Measurements from ENCODE around the gene NPW. TPM values are rescaled to one million over a fixed set of nuclear protein-coding genes. Genes with fewer than 3 reads are reported as not detected.

The NPW gene
- total and polyA plus RNA-seq, 9 of the 15 experiments (the other 6 are each of a cell fraction or from before 2014, with no cell fraction given), result 0.14 to 4.0 (median 2.6) TPM; not detected in 4

DNA sequence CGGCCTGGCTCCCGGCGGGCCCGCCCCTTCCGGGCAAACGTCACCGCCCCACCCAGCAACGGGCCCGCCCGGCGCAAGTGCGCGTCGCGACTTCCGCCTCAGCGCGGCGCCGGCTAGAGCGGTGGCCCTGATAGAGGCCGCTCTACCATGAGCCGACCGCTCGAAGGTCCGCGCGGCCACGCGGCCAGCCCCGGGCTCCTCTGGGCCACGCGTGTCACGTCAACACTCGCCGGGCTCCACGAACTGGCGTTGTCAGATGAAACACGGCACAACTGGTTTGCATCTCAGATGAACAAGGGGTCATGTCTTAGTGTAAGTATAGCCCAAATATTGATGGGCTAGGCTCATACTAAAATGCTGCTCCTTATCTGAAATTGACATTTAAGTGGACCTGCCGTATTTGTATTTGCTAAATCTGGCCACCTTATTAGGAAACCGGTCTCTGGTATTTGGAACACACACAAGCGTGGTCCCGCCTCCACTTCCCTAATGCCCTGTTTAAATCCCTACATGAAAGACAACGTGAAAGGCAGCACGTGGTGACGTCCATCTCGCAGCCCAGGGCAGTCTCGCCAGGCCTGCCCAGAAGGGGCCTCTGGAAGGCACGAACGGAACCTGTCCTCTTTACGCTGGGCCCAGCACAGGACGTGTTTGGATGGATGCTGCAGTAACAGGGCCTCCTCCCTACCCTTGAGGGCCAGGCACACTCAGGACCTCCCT lies 9.6 kb upstream of the NPW start, which contains the start of gene ZNF598 (continued):
- TF ChIP-seq CBX5 (IDR thresholded peaks at IDR 0.05; ENCODE audit: borderline replicate concordance, low read depth), result no peak
- TF ChIP-seq TARDBP (IDR thresholded peaks at IDR 0.05), result peak; percentile 74; the same call in 1 of the 2 replicates
- peak; percentile 86 for TF ChIP-seq POLR2H (tag; IDR thresholded peaks at IDR 0.05; ENCODE audit: low read depth)
- TF ChIP-seq, protein P1, sequence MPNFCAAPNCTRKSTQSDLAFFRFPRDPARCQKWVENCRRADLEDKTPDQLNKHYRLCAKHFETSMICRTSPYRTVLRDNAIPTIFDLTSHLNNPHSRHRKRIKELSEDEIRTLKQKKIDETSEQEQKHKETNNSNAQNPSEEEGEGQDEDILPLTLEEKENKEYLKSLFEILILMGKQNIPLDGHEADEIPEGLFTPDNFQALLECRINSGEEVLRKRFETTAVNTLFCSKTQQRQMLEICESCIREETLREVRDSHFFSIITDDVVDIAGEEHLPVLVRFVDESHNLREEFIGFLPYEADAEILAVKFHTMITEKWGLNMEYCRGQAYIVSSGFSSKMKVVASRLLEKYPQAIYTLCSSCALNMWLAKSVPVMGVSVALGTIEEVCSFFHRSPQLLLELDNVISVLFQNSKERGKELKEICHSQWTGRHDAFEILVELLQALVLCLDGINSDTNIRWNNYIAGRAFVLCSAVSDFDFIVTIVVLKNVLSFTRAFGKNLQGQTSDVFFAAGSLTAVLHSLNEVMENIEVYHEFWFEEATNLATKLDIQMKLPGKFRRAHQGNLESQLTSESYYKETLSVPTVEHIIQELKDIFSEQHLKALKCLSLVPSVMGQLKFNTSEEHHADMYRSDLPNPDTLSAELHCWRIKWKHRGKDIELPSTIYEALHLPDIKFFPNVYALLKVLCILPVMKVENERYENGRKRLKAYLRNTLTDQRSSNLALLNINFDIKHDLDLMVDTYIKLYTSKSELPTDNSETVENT (CRISPR knock-in tag; IDR thresholded peaks at IDR 0.05), result peak; percentile 92
- peak; percentile 60; the same call in 1 of the 2 replicates for TF ChIP-seq MXI1 (IDR thresholded peaks at IDR 0.05; ENCODE audit: low read depth, low read length)
- TF ChIP-seq, protein P2, sequence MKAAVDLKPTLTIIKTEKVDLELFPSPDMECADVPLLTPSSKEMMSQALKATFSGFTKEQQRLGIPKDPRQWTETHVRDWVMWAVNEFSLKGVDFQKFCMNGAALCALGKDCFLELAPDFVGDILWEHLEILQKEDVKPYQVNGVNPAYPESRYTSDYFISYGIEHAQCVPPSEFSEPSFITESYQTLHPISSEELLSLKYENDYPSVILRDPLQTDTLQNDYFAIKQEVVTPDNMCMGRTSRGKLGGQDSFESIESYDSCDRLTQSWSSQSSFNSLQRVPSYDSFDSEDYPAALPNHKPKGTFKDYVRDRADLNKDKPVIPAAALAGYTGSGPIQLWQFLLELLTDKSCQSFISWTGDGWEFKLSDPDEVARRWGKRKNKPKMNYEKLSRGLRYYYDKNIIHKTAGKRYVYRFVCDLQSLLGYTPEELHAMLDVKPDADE (conservative IDR thresholded peaks at IDR 0.05; ENCODE audit: control insufficient read depth, low read depth, low read length), result 0 out of 2 replicates have a peak, but pooled peaks have one; percentile 50
- peak; percentile 43; the same call in 1 of the 2 replicates for TF ChIP-seq TOE1 (IDR thresholded peaks at IDR 0.05; ENCODE audit: borderline replicate concordance)
- no peak for TF ChIP-seq TOE1 (CRISPR knock-in tag; IDR thresholded peaks at IDR 0.05; ENCODE audit: borderline replicate concordance, low read depth)
- TF ChIP-seq CCNT2 (IDR thresholded peaks at IDR 0.05; ENCODE audit: borderline replicate concordance, extremely low read depth, insufficient read length, low read depth, low read length), result peak; percentile 64
- no peak for TF ChIP-seq HIVEP1 (CRISPR knock-in tag; IDR thresholded peaks at IDR 0.05)
- TF ChIP-seq PBX2 (CRISPR knock-in tag; IDR thresholded peaks at IDR 0.05; ENCODE audit: low read depth), result no peak
- TF ChIP-seq PBX2 (tag; conservative IDR thresholded peaks at IDR 0.05; ENCODE audit: low read depth), result no peak
- TF ChIP-seq, protein P3, sequence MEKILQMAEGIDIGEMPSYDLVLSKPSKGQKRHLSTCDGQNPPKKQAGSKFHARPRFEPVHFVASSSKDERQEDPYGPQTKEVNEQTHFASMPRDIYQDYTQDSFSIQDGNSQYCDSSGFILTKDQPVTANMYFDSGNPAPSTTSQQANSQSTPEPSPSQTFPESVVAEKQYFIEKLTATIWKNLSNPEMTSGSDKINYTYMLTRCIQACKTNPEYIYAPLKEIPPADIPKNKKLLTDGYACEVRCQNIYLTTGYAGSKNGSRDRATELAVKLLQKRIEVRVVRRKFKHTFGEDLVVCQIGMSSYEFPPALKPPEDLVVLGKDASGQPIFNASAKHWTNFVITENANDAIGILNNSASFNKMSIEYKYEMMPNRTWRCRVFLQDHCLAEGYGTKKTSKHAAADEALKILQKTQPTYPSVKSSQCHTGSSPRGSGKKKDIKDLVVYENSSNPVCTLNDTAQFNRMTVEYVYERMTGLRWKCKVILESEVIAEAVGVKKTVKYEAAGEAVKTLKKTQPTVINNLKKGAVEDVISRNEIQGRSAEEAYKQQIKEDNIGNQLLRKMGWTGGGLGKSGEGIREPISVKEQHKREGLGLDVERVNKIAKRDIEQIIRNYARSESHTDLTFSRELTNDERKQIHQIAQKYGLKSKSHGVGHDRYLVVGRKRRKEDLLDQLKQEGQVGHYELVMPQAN (IDR thresholded peaks at IDR 0.05; ENCODE audit: borderline replicate concordance), result peak; percentile 93
- TF ChIP-seq LARP7 (IDR thresholded peaks at IDR 0.05), result no peak
- TF ChIP-seq TFAP4 (CRISPR knock-in tag; IDR thresholded peaks at IDR 0.05; ENCODE audit: borderline replicate concordance), result peak; percentile 78; the same call in 1 of the 2 replicates
- peak; percentile 65; the same call in 1 of the 2 replicates for TF ChIP-seq CHCHD3 (CRISPR knock-in tag; IDR thresholded peaks at IDR 0.05)
- peak; percentile 18; the same call in 1 of the 2 replicates for TF ChIP-seq TCF3 (CRISPR knock-in tag; IDR thresholded peaks at IDR 0.05)

All from K562 (cell line).